H1 (cell line): Measurements from ENCODE around the gene ZNRF3. TPM values are rescaled to one million over a fixed set of nuclear protein-coding genes. Genes with fewer than 3 reads are reported as not detected.

Experiments used
- CTCF ChIA-PET: fragments of 300-600 bp; sonication (Branson Sonifier 250); formaldehyde crosslinking; loops from one replicate; lab custom pipeline; 2021; ENCODE audit not compliant: partially characterized antibody; lab: Charles Lee
- POLR2A ChIA-PET: fragments of 300-600 bp; sonication (Branson Sonifier 250); formaldehyde crosslinking; loops from one replicate; lab custom pipeline; 2021; ENCODE audit warnings: inconsistent platforms; ENCODE audit not compliant: partially characterized antibody; lab: Charles Lee
- DNase-seq, 2 experiments: peaks; one replicate each; pipeline versions ENCODE4 v3.0.0 to v3.0.0-alpha.2; 2010 to 2022; ENCODE audit warnings: low spot score in 2 of 2, low read depth in 1 of 2, mixed read lengths in 1 of 2
- FAIRE-seq: peaks from 2 replicates; lab custom pipeline; 2011; peaks lifted over from hg19 to GRCh38; lab: Jason Lieb, UNC
- H2AFZ ChIP-seq: 2 replicates; pipeline ENCODE4 v1.8.1; 2012; ENCODE audit warnings: low read length, inconsistent platforms
- H2AK5ac ChIP-seq: 2 replicates; pipeline ENCODE4 v1.6.1; 2013; ENCODE audit warnings: low read depth, low read length
- H2BK120ac ChIP-seq: replicated peaks from 2 replicates; pipeline ENCODE3; 2013; ENCODE audit warnings: low read depth, low read length, inconsistent platforms
- H2BK12ac ChIP-seq: 2 replicates; pipeline ENCODE4 v1.6.1; 2013; ENCODE audit warnings: low read depth, low read length
- H2BK15ac ChIP-seq: 2 replicates; pipeline ENCODE4 v1.6.1; 2013; ENCODE audit warnings: low read length
- H2BK20ac ChIP-seq: 2 replicates; pipeline ENCODE4 v1.6.1; 2013; ENCODE audit warnings: low read length
- H2BK5ac ChIP-seq: 2 replicates; pipeline ENCODE4 v1.6.1; 2013; ENCODE audit warnings: low read depth, low read length
- H3K14ac ChIP-seq: 2 replicates; pipeline ENCODE4 v1.6.1; 2013; ENCODE audit warnings: inconsistent platforms; ENCODE audit not compliant: insufficient read length
- H3K18ac ChIP-seq: 2 replicates; pipeline ENCODE4 v1.6.1; 2013; ENCODE audit warnings: low read length; ENCODE audit errors: extremely low read depth
- H3K23ac ChIP-seq: 2 replicates; pipeline ENCODE4 v1.6.1; 2013; ENCODE audit warnings: inconsistent platforms; ENCODE audit not compliant: insufficient read length
- H3K23me2 ChIP-seq: 2 replicates; pipeline ENCODE4 v1.6.1; 2013; ENCODE audit warnings: low read depth, low read length
- H3K27ac ChIP-seq: 2 replicates; pipeline ENCODE4 v1.6.1; 2011; ENCODE audit warnings: low read depth, low read length, inconsistent platforms
- H3K27me3 ChIP-seq, 4 experiments: replicated peaks in 1 of 4; 1 replicate in 1 of 4; 2 replicates in 3 of 4; pipeline versions ENCODE4 v1.6.1 to v1.8.1; 2011 to 2013; ENCODE audit warnings: low read length in 3 of 4, mild to moderate bottlenecking in 3 of 4, inconsistent platforms in 2 of 4, mixed read lengths in 2 of 4, moderate library complexity in 1 of 4; ENCODE audit not compliant: control insufficient read depth in 3 of 4, insufficient read depth in 3 of 4; ENCODE audit errors: extremely low read depth in 1 of 4
- H3K36me3 ChIP-seq, 4 experiments: 2 replicates each; pipeline versions ENCODE4 v1.6.1 to v1.8.1; 2011 to 2013; ENCODE audit warnings: mild to moderate bottlenecking in 4 of 4, low read length in 3 of 4, moderate library complexity in 2 of 4, control low read depth in 1 of 4, inconsistent platforms in 1 of 4; ENCODE audit not compliant: insufficient read depth in 4 of 4, control insufficient read depth in 2 of 4
- H3K4ac ChIP-seq: replicated peaks from 2 replicates; pipeline ENCODE3; 2013; ENCODE audit warnings: low read length, low read depth, mixed read lengths, inconsistent platforms; ENCODE audit not compliant: insufficient read length
- H3K4me1 ChIP-seq, 4 experiments: replicated peaks in 1 of 4; 1 replicate in 1 of 4; 2 replicates in 3 of 4; pipeline versions ENCODE4 v1.6.1 to v1.8.1; 2011 to 2013; ENCODE audit warnings: low read length in 3 of 4, inconsistent platforms in 2 of 4, mixed read lengths in 1 of 4; ENCODE audit not compliant: insufficient read depth in 4 of 4, control insufficient read depth in 3 of 4
- H3K4me2 ChIP-seq, 2 experiments: 2 replicates each; pipeline versions ENCODE4 v1.6.1 to v1.8.1; 2011 to 2013; ENCODE audit warnings: low read depth in 2 of 2, low read length in 2 of 2, control low read depth in 1 of 2, inconsistent platforms in 1 of 2, mild to moderate bottlenecking in 1 of 2; ENCODE audit not compliant: insufficient read depth in 1 of 2
- H3K4me3 ChIP-seq, 4 experiments: fragments of 200-600, 300-600 bp in 1 of 4; sonication (generic), shearing (Covaris generic), sonication (Bioruptor Twin) in 1 of 4; 2 replicates each; pipeline versions ENCODE4 v1.5.1 to v1.8.1; 2011 to 2016; ENCODE audit warnings: low read length in 4 of 4, low read depth in 3 of 4, control low read depth in 2 of 4, inconsistent platforms in 2 of 4, mild to moderate bottlenecking in 2 of 4, mixed read lengths in 1 of 4, moderate library complexity in 1 of 4; ENCODE audit not compliant: insufficient read depth in 2 of 4; ENCODE audit errors: extremely low read depth in 1 of 4
- H3K56ac ChIP-seq: replicated peaks from 2 replicates; pipeline ENCODE3; 2013; ENCODE audit warnings: low read depth, mild to moderate bottlenecking, mixed read lengths, low read length, inconsistent platforms; ENCODE audit not compliant: insufficient read length
- H3K79me1 ChIP-seq: 2 replicates; pipeline ENCODE4 v1.6.1; 2013; ENCODE audit warnings: low read depth, low read length, control low read depth
- H3K79me2 ChIP-seq, 2 experiments: 2 replicates each; pipeline versions ENCODE4 v1.6.1 to v1.8.1; 2012 to 2013; ENCODE audit warnings: low read length in 2 of 2, mild to moderate bottlenecking in 2 of 2, inconsistent platforms in 1 of 2; ENCODE audit not compliant: insufficient read depth in 2 of 2, control insufficient read depth in 1 of 2
- H3K9ac ChIP-seq, 4 experiments: replicated peaks in 1 of 4; 1 replicate in 1 of 4; 2 replicates in 3 of 4; pipeline versions ENCODE4 v1.6.1 to v1.8.1; 2011 to 2013; ENCODE audit warnings: low read depth in 3 of 4, low read length in 3 of 4, control low read depth in 2 of 4, mild to moderate bottlenecking in 2 of 4, moderate library complexity in 2 of 4, inconsistent platforms in 1 of 4; ENCODE audit errors: extremely low read depth in 1 of 4
- H3K9me3 ChIP-seq, 2 experiments: 2 replicates each; pipeline versions ENCODE4 v1.6.1 to v1.8.1; 2012 to 2013; ENCODE audit warnings: mild to moderate bottlenecking in 2 of 2, moderate library complexity in 2 of 2, control low read depth in 1 of 2, inconsistent platforms in 1 of 2, low read depth in 1 of 2, low read length in 1 of 2, mixed read lengths in 1 of 2; ENCODE audit not compliant: insufficient read depth in 2 of 2
- H4K20me1 ChIP-seq, 2 experiments: replicated peaks in 1 of 2; 2 replicates each; pipeline versions ENCODE3 to v1.8.1; 2011 to 2013; ENCODE audit warnings: inconsistent platforms in 2 of 2, low read length in 2 of 2, mild to moderate bottlenecking in 1 of 2; ENCODE audit not compliant: insufficient read depth in 2 of 2, control insufficient read depth in 1 of 2
- H4K5ac ChIP-seq: 2 replicates; pipeline ENCODE4 v1.6.1; 2013; ENCODE audit warnings: low read length, low read depth, mixed read lengths, inconsistent platforms; ENCODE audit not compliant: insufficient read length
- H4K8ac ChIP-seq: 2 replicates; pipeline ENCODE4 v1.8.0; 2013; ENCODE audit warnings: mild to moderate bottlenecking, moderate library complexity, low read length, inconsistent platforms; ENCODE audit not compliant: insufficient read depth; ENCODE audit errors: extremely low read depth
- H4K91ac ChIP-seq: replicated peaks from 2 replicates; pipeline ENCODE3; 2013; ENCODE audit warnings: low read length, mixed read lengths, inconsistent platforms; ENCODE audit not compliant: insufficient read length
- POLR2AphosphoS5 ChIP-seq: IDR thresholded peaks from 2 replicates; pipeline ENCODE4 v1.6.1; 2011; ENCODE audit warnings: low read depth, low read length
- WGBS, 2 experiments: shearing (Covaris generic) in 1 of 2; methylation state at CpG; one replicate each; pipeline versions ENCODE4 v1.1.6 to v1.1.7; 2013 to 2015; ENCODE audit warnings: low lambda C conversion rate in 2 of 2, mixed read lengths in 2 of 2, inconsistent platforms in 1 of 2, low coverage in 1 of 2, missing lambda C conversion rate in 1 of 2; ENCODE audit not compliant: insufficient replicate concordance in 2 of 2, insufficient coverage in 1 of 2, insufficient read length in 1 of 2; ENCODE audit errors: extremely low coverage in 1 of 2, missing lambda C conversion rate in 1 of 2; 5-methylcytosine and 5-hydroxymethylcytosine counted together
- polyA plus RNA-seq, 7 experiments: library from polyadenylated mRNA; depleted of rRNA in 3 of 7; stranded (reverse) in 5 of 7; unstranded in 2 of 7; fragments of >200 nt in 5 of 7; fragments of 200-250 nt in 2 of 7; gene quantifications; 1 replicate in 5 of 7; 2 replicates in 1 of 7; 4 replicates in 1 of 7; pipeline versions ENCODE4 v1.2.1 to v1.2.3, GENCODE V29; 2011 to 2013; ENCODE audit warnings: missing spikeins in 2 of 7, mixed read lengths in 2 of 7
- total RNA-seq: library from RNA; stranded (reverse); fragmentation: NEBNext Ultra II Directional; extraction: Animal tissue kit (Norgen Biotek cat#: 25700); gene quantifications from 2 replicates; pipeline ENCODE4 v1.2.1, GENCODE V29; 2021

The ZNRF3 gene
- total and polyA plus RNA-seq, 2 of the 8 experiments (the other 6 are each of a cell fraction or from before 2014, with no cell fraction given), result 14.1 to 21.7 TPM

- H3K4me2 ChIP-seq, result no peak overlapping the region
- H4K91ac ChIP-seq, result no peak overlapping the region
- no peak overlapping the region for H2AFZ ChIP-seq
- H3K23me2 ChIP-seq, result no peaks in the 10 kb centered on the region
- H2BK5ac ChIP-seq, result no peak overlapping the region
- 87% methylated on average over 4 of the region's 4 CpGs; no CpG with 5 or more reads in 1 of the 2 experiments for WGBS, 2 experiments
- H3K9me3 ChIP-seq, result no peaks in the 10 kb centered on the region
- no peak overlapping the region for H3K27ac ChIP-seq
- H2BK15ac ChIP-seq, result no peak overlapping the region
- no peak overlapping the region for H4K5ac ChIP-seq
- H4K8ac ChIP-seq, result no peak overlapping the region
- ChIA-PET CTCF (interaction anchor here (0.8 to 4.5 kb wide), 5 partner anchors 12 to 109 kb away, joined by 3 to 22 read pairs (median 3); no protein-coding TSS in a partner anchor), POLR2A (interaction anchor here (1.1 kb wide), 1 partner anchor 74 kb away, joined by 3 read pairs; no protein-coding TSS in a partner anchor)
- no peak overlapping the region for H2BK12ac ChIP-seq
- no peak overlapping the region for H3K18ac ChIP-seq
- DNase-seq (no peak), FAIRE-seq (no peak)
- H2BK20ac ChIP-seq, result no peak overlapping the region
- H4K20me1 ChIP-seq, result peaks cover 5 to 16% of the 10 kb centered on the region in 2 experiments
- H2AK5ac ChIP-seq, result no peak overlapping the region
- H3K79me1 ChIP-seq, result peaks cover 27% of the 10 kb centered on the region
- no peak overlapping the region for H3K14ac ChIP-seq
- H3K79me2 ChIP-seq, result peaks cover 9 to 94% of the 10 kb centered on the region in 2 experiments
- H3K56ac ChIP-seq, result no peak overlapping the region
- no peak overlapping the region for H2BK120ac ChIP-seq
- H3K36me3 ChIP-seq, result no peaks in the 10 kb centered on the region
- no peak overlapping the region for H3K4me3 ChIP-seq
- no peak for TF ChIP-seq POLR2AphosphoS5
- no peak overlapping the region for H3K23ac ChIP-seq
- H3K27me3 ChIP-seq, result no peaks in the 10 kb centered on the region
- no peak overlapping the region for H3K9ac ChIP-seq
- H3K4me1 ChIP-seq, result peaks cover 2 to 16% (median 11%) of the 10 kb centered on the region in 4 experiments; a peak in 6 of 7 replicates
- no peak overlapping the region for H3K4ac ChIP-seq
Measured at GRCh38 chr22:28930357-28931007, 47.1 kb downstream of the ZNRF3 start.
